ENCODE data around the gene TMEM215. TPM values are rescaled to one million over a fixed set of nuclear protein-coding genes. Genes with fewer than 3 reads are reported as not detected.

The TMEM215 gene
- polyA plus RNA-seq, 1 of the 3 experiments (the other 2 are of a cell fraction), result not detected

DNA sequence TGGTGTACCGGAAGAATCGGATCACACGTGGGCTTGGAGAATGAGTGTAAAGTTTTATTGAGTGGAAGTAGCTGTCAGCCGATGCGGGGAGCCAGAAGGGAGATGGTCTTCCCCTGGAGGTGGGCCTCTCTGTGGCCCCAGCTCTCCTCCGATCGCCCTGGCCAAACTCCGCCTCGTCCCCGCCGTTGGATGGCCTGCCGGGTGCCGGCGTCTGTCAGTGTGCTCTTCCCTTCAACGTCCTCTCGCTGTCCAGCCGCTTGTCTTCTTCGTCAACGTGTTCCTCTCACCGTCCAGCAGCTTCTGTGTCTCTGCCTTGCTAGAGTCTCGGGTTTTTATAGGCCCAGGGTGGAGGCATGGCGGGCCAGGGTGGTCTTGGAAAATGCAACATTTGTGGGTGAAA lies 27.6 kb upstream of the TMEM215 start:
- POLR2A ChIA-PET, result no interaction called here
- H3K27ac ChIP-seq (ENCODE audit: low read depth in 2 of 2, low read length in 1 of 2), result no peak overlapping the region
- no peak overlapping the region for H3K4me2 ChIP-seq
- 58% methylated on average over 22 of the region's 22 CpGs for WGBS (ENCODE audit: low lambda C conversion rate)
- H3K4me3 ChIP-seq (ENCODE audit: low read depth in 2 of 2, low read length in 1 of 2), result no peak overlapping the region
- H3K27me3 ChIP-seq (ENCODE audit: insufficient read depth), result no peaks in the 10 kb centered on the region
- CTCF ChIA-PET, result interaction anchor here (1.5 kb wide), 1 partner anchor 167 kb away, joined by 4 read pairs; no protein-coding TSS in a partner anchor
- H2AFZ ChIP-seq (ENCODE audit: low read depth), result no peak overlapping the region
- H3K36me3 ChIP-seq (replicated peaks in 1 of 2; ENCODE audit: control insufficient read depth in 1 of 2, insufficient read depth in 2 of 2, low read length in 1 of 2), result no peaks in the 10 kb centered on the region
- H3K9ac ChIP-seq, result no peak overlapping the region
- no peaks in the 10 kb centered on the region for H3K79me2 ChIP-seq (ENCODE audit: insufficient read depth)
- no peaks in the 10 kb centered on the region for H3F3A ChIP-seq (replicated peaks; ENCODE audit: insufficient read depth)
- no peak for DNase-seq
- H4K20me1 ChIP-seq (ENCODE audit: insufficient read depth), result no peaks in the 10 kb centered on the region
- H3K9me2 ChIP-seq, result no peaks in the 10 kb centered on the region
- TF ChIP-seq YY1 (IDR thresholded peaks at IDR 0.05; ENCODE audit: low read depth), result no peak
- TF ChIP-seq, protein P1, sequence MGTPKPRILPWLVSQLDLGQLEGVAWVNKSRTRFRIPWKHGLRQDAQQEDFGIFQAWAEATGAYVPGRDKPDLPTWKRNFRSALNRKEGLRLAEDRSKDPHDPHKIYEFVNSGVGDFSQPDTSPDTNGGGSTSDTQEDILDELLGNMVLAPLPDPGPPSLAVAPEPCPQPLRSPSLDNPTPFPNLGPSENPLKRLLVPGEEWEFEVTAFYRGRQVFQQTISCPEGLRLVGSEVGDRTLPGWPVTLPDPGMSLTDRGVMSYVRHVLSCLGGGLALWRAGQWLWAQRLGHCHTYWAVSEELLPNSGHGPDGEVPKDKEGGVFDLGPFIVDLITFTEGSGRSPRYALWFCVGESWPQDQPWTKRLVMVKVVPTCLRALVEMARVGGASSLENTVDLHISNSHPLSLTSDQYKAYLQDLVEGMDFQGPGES (IDR thresholded peaks at IDR 0.05; ENCODE audit: low read depth, low read length), result no peak
- no peak for TF ChIP-seq SMC3 (IDR thresholded peaks at IDR 0.05; ENCODE audit: low read depth, low read length)
- no peaks in the 10 kb centered on the region for H3K4me1 ChIP-seq (ENCODE audit: control insufficient read depth in 1 of 2, insufficient read depth in 2 of 2, low read depth in 1 of 2, low read length in 1 of 2)
- no peaks in the 10 kb centered on the region for H3K9me3 ChIP-seq

DNA sequence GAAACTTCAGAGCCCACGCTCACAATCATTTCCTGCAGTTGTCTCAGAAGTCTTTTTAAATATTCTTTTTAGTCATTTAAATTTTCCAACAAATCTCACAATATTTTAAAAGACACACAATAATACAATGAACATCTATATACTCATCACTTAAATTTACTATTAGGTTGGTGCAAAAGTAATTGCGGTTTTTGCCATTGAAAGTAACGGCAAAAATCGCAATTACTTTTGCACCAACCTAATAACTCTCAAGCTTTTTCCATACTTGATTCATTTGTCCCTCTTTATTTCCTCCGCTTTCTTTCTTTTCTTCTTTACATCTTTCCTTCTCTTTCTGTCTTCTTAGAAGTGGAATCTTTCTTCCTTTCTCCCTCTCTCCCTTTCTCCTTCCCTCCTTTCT lies 19.2 kb upstream of the TMEM215 start:
- Histone ChIP-seq H2AFZ (ENCODE audit: low read depth) (no peak overlapping the region), H3K9ac (no peak overlapping the region), H3K4me3 (ENCODE audit: low read depth in 2 of 2, low read length in 1 of 2) (no peak overlapping the region), H3K4me1 (ENCODE audit: control insufficient read depth in 1 of 2, insufficient read depth in 2 of 2, low read depth in 1 of 2, low read length in 1 of 2) (no peaks in the 10 kb centered on the region), H3K27me3 (ENCODE audit: insufficient read depth) (no peaks in the 10 kb centered on the region), H3K9me3 (no peaks in the 10 kb centered on the region), H3K79me2 (ENCODE audit: insufficient read depth) (no peaks in the 10 kb centered on the region), H3K36me3 (replicated peaks in 1 of 2; ENCODE audit: control insufficient read depth in 1 of 2, insufficient read depth in 2 of 2, low read length in 1 of 2) (no peaks in the 10 kb centered on the region), H3K27ac (ENCODE audit: low read depth in 2 of 2, low read length in 1 of 2) (no peak overlapping the region), H4K20me1 (ENCODE audit: insufficient read depth) (no peaks in the 10 kb centered on the region), H3K4me2 (no peak overlapping the region), H3K9me2 (no peaks in the 10 kb centered on the region), H3F3A (replicated peaks; ENCODE audit: insufficient read depth) (no peaks in the 10 kb centered on the region)
- WGBS (ENCODE audit: low lambda C conversion rate), result 20% methylated on average over 5 of the region's 5 CpGs
- POLR2A ChIA-PET, result no interaction called here
- TF ChIP-seq NFIC (IDR thresholded peaks at IDR 0.05; ENCODE audit: borderline replicate concordance) (no peak), GATA2 (CRISPR knock-in tag; IDR thresholded peaks at IDR 0.05) (no peak), FOSL2 (IDR thresholded peaks at IDR 0.05; ENCODE audit: borderline replicate concordance, low read depth) (no peak), MEF2A (IDR thresholded peaks at IDR 0.05; ENCODE audit: borderline replicate concordance, low read depth) (no peak), RAD21 (IDR thresholded peaks at IDR 0.05; ENCODE audit: low read length) (no peak), EP300 (IDR thresholded peaks at IDR 0.05; ENCODE audit: borderline replicate concordance in 1 of 2, low read depth in 1 of 2, low read length in 1 of 2) (no peak), TAF1 (IDR thresholded peaks at IDR 0.05; ENCODE audit: borderline replicate concordance, low read depth, low read length) (no peak), FOXM1 (IDR thresholded peaks at IDR 0.05; ENCODE audit: low read depth) (no peak), SMC3 (IDR thresholded peaks at IDR 0.05; ENCODE audit: low read depth, low read length) (no peak), MXI1 (IDR thresholded peaks at IDR 0.05; ENCODE audit: low read depth, low read length) (no peak), CHD2 (IDR thresholded peaks at IDR 0.05; ENCODE audit: low read length, partially characterized antibody) (no peak), EZH2phosphoT487 (IDR thresholded peaks at IDR 0.05; ENCODE audit: borderline replicate concordance, low read depth) (no peak)
- TF ChIP-seq, protein P2, sequence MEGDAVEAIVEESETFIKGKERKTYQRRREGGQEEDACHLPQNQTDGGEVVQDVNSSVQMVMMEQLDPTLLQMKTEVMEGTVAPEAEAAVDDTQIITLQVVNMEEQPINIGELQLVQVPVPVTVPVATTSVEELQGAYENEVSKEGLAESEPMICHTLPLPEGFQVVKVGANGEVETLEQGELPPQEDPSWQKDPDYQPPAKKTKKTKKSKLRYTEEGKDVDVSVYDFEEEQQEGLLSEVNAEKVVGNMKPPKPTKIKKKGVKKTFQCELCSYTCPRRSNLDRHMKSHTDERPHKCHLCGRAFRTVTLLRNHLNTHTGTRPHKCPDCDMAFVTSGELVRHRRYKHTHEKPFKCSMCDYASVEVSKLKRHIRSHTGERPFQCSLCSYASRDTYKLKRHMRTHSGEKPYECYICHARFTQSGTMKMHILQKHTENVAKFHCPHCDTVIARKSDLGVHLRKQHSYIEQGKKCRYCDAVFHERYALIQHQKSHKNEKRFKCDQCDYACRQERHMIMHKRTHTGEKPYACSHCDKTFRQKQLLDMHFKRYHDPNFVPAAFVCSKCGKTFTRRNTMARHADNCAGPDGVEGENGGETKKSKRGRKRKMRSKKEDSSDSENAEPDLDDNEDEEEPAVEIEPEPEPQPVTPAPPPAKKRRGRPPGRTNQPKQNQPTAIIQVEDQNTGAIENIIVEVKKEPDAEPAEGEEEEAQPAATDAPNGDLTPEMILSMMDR (IDR thresholded peaks at IDR 0.05), result no peak
- TF ChIP-seq, protein P3, sequence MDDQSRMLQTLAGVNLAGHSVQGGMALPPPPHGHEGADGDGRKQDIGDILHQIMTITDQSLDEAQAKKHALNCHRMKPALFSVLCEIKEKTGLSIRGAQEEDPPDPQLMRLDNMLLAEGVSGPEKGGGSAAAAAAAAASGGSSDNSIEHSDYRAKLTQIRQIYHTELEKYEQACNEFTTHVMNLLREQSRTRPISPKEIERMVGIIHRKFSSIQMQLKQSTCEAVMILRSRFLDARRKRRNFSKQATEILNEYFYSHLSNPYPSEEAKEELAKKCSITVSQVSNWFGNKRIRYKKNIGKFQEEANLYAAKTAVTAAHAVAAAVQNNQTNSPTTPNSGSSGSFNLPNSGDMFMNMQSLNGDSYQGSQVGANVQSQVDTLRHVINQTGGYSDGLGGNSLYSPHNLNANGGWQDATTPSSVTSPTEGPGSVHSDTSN (IDR thresholded peaks at IDR 0.05), result no peak
- TF ChIP-seq, protein P1 (IDR thresholded peaks at IDR 0.05; ENCODE audit: low read depth, low read length), result no peak
- TF ChIP-seq, protein P4, sequence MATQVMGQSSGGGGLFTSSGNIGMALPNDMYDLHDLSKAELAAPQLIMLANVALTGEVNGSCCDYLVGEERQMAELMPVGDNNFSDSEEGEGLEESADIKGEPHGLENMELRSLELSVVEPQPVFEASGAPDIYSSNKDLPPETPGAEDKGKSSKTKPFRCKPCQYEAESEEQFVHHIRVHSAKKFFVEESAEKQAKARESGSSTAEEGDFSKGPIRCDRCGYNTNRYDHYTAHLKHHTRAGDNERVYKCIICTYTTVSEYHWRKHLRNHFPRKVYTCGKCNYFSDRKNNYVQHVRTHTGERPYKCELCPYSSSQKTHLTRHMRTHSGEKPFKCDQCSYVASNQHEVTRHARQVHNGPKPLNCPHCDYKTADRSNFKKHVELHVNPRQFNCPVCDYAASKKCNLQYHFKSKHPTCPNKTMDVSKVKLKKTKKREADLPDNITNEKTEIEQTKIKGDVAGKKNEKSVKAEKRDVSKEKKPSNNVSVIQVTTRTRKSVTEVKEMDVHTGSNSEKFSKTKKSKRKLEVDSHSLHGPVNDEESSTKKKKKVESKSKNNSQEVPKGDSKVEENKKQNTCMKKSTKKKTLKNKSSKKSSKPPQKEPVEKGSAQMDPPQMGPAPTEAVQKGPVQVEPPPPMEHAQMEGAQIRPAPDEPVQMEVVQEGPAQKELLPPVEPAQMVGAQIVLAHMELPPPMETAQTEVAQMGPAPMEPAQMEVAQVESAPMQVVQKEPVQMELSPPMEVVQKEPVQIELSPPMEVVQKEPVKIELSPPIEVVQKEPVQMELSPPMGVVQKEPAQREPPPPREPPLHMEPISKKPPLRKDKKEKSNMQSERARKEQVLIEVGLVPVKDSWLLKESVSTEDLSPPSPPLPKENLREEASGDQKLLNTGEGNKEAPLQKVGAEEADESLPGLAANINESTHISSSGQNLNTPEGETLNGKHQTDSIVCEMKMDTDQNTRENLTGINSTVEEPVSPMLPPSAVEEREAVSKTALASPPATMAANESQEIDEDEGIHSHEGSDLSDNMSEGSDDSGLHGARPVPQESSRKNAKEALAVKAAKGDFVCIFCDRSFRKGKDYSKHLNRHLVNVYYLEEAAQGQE (IDR thresholded peaks at IDR 0.05; ENCODE audit: low read depth, low read length), result no peak
- no peak for DNase-seq
- CTCF ChIA-PET, result interaction anchor here (1.4 kb wide), 1 partner anchor 205 kb away, joined by 7 read pairs; no protein-coding TSS in a partner anchor
